Measurements from ENCODE around the gene PSMD4.

DNA sequence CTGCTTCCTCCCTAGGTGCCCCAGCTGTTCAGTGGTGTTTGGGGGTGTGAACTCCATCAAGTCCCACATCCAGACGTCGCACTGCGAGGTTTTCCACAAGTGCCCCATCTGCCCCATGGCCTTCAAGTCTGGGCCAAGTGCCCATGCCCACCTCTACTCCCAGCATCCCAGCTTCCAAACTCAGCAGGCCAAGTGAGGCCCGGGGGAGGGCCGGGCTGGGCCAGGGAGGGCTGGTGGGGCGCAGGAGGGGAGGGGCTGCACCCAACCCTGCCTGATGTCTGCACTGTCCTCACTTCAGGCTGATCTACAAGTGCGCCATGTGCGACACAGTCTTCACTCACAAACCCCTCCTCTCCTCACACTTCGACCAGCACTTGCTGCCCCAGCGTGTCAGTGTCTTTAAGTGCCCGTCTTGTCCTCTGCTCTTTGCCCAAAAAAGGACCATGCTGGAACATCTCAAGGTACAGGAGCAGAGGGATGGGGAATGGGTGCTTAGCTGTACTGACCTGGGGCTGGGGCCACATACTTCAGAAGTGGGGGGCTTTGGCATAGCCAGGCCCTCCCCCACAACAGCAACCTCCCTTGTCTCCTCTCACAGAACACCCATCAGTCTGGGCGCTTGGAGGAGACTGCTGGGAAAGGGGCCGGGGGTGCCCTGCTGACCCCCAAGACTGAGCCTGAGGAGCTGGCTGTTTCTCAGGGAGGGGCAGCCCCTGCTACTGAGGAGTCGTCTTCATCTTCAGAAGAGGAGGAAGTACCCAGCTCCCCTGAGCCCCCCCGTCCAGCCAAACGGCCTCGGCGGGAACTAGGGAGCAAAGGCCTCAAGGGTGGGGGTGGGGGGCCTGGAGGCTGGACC, 34.8 kb downstream of the PSMD4 start:
- no peak for TF ChIP-seq POLR2AphosphoS5 (IDR thresholded peaks at IDR 0.05; ENCODE audit: low read depth, low read length)
- peak; percentile 38; the same call in 1 of the 2 replicates for TF ChIP-seq POLR2A (IDR thresholded peaks at IDR 0.05; ENCODE audit: low read depth, low read length)
- no peak for TF ChIP-seq TAF1 (IDR thresholded peaks at IDR 0.05; ENCODE audit: borderline replicate concordance, low read depth, low read length)
